ENCODE results near the gene INSM1.
"Not testable (repeated sequence)": the region's sequence is repeated elsewhere in the genome, so short reads cannot be mapped to it uniquely, and the experiment has no call there.

INSM1 gene

GRCh38 chr20:20367575-20368417 is at the start of gene INSM1:
Gene INSM1, plus strand, starts transcription at chr20:20368104. Its CDS starts 164 bp downstream, at chr20:20368268.
- no peak for DNase-seq (ENCODE audit: low read depth in 3 of 3)

- DNase-seq (ENCODE audit: low read depth in 3 of 3) = no peak
These were observed 49.3 kb upstream of the INSM1 start for GRCh38 chr20:20318365-20319161.

GRCh38 chr20:20321134-20321533 is 46.8 kb upstream of the INSM1 start:
- DNase-seq (ENCODE audit: low read depth in 3 of 3) = no peak

GRCh38 chr20:20321917-20322316 is 46.0 kb upstream of the INSM1 start:
- no peak for DNase-seq (ENCODE audit: low read depth in 3 of 3)

- DNase-seq (ENCODE audit: low read depth in 3 of 3) = no peak
These were observed 45.0 kb upstream of the INSM1 start for GRCh38 chr20:20322912-20323311.

GRCh38 chr20:20327746-20328145 is 40.2 kb upstream of the INSM1 start:
- DNase-seq (ENCODE audit: low read depth in 3 of 3) = no peak

GRCh38 chr20:20329564-20329963 is 38.3 kb upstream of the INSM1 start:
- DNase-seq (ENCODE audit: low read depth in 3 of 3) = no peak

GRCh38 chr20:20331156-20331555 is 36.7 kb upstream of the INSM1 start:
- no peak for DNase-seq (ENCODE audit: low read depth in 3 of 3)

GRCh38 chr20:20331817-20332216 is 36.1 kb upstream of the INSM1 start:
- no peak for DNase-seq (ENCODE audit: low read depth in 3 of 3)

GRCh38 chr20:20333866-20334265 is 34.0 kb upstream of the INSM1 start:
- no peak for DNase-seq (ENCODE audit: low read depth in 3 of 3)

GRCh38 chr20:20334489-20334888 is 33.4 kb upstream of the INSM1 start:
- DNase-seq (ENCODE audit: low read depth in 3 of 3) = no peak

GRCh38 chr20:20338133-20338730 is 29.7 kb upstream of the INSM1 start:
- no peak for DNase-seq (ENCODE audit: low read depth in 3 of 3)

GRCh38 chr20:20340443-20340842 is 27.5 kb upstream of the INSM1 start:
- DNase-seq (ENCODE audit: low read depth in 3 of 3) = no peak

- no peak for DNase-seq (ENCODE audit: low read depth in 3 of 3)
These were observed 26.5 kb upstream of the INSM1 start for GRCh38 chr20:20341371-20341770.

GRCh38 chr20:20342066-20342465 is 25.8 kb upstream of the INSM1 start:
- no peak for DNase-seq (ENCODE audit: low read depth in 3 of 3)

- no peak for DNase-seq (ENCODE audit: low read depth in 3 of 3)
These were observed 24.0 kb upstream of the INSM1 start for GRCh38 chr20:20343932-20344331.

GRCh38 chr20:20344476-20344875 is 23.4 kb upstream of the INSM1 start:
- no peak for DNase-seq (ENCODE audit: low read depth in 3 of 3)

- DNase-seq (ENCODE audit: low read depth in 3 of 3) = no peak
These were observed 14.3 kb upstream of the INSM1 start for GRCh38 chr20:20353576-20353975.

- DNase-seq (ENCODE audit: low read depth in 3 of 3) = not testable (repeated sequence)
These were observed 12.4 kb upstream of the INSM1 start for GRCh38 chr20:20355503-20355902.

GRCh38 chr20:20358801-20359200 is 9.1 kb upstream of the INSM1 start:
- DNase-seq (ENCODE audit: low read depth in 3 of 3) = no peak

GRCh38 chr20:20359628-20360027 is 8.3 kb upstream of the INSM1 start:
- DNase-seq (ENCODE audit: low read depth in 3 of 3) = no peak

GRCh38 chr20:20360464-20360863 is 7.4 kb upstream of the INSM1 start:
- DNase-seq (ENCODE audit: low read depth in 3 of 3) = no peak

All from stimulated activated CD4-positive, alpha-beta T cell treated with anti-CD3 and anti-CD28 coated beads, TNF-alpha, amount 100 ng/mL, for 48 hours (primary cell).